Calu3 (cell line): ENCODE data around the gene LAMB4. TPM values are rescaled to one million over a fixed set of nuclear protein-coding genes. Genes with fewer than 3 reads are reported as not detected.

Source experiments
- BruUV-seq: library from RNA; stranded (reverse); fragments of 400-500 nt; replicated peaks from 2 replicates; lab custom pipeline; 2021; lab: Mats Ljungman, UMichigan
- CTCF ChIA-PET: fragments of 300-600 bp; sonication (Branson Sonifier 250); formaldehyde crosslinking; loops from one replicate; lab custom pipeline; 2022; ENCODE audit warnings: antibody characterized with exemption; lab: Charles Lee
- DNase-seq: peaks from one replicate; pipeline ENCODE4 v3.0.0; 2022
- H3K27ac Mint-ChIP-seq: one replicate; pipeline ENCODE4 v1.8.0; 2022; ENCODE audit warnings: mixed read lengths; ENCODE audit not compliant: unreplicated experiment
- H3K27me3 Mint-ChIP-seq: one replicate; pipeline ENCODE4 v1.8.0; 2022; ENCODE audit warnings: mixed read lengths; ENCODE audit not compliant: unreplicated experiment
- H3K36me3 Mint-ChIP-seq: one replicate; pipeline ENCODE4 v1.8.0; 2022; ENCODE audit warnings: mild to moderate bottlenecking, moderate library complexity, mixed read lengths; ENCODE audit not compliant: insufficient read depth, unreplicated experiment
- H3K4me1 Mint-ChIP-seq: one replicate; pipeline ENCODE4 v1.8.0; 2022; ENCODE audit warnings: mild to moderate bottlenecking, low read depth, mixed read lengths; ENCODE audit not compliant: unreplicated experiment
- H3K4me3 Mint-ChIP-seq: one replicate; pipeline ENCODE4 v1.8.0; 2022; ENCODE audit warnings: mild to moderate bottlenecking, low read depth, moderate library complexity, mixed read lengths; ENCODE audit not compliant: unreplicated experiment
- H3K9me3 Mint-ChIP-seq: one replicate; pipeline ENCODE4 v1.8.0; 2022; ENCODE audit warnings: low read depth, mixed read lengths; ENCODE audit not compliant: unreplicated experiment
- CTCF ChIP-seq: fragments of 200-600 bp; IDR thresholded peaks from one replicate; pipeline ENCODE4 v1.8.0; 2022; ENCODE audit warnings: antibody characterized with exemption; ENCODE audit not compliant: unreplicated experiment
- intact Hi-C: fragments of 100-400 bp; cut with micrococcal nuclease; formaldehyde crosslinking; loops from one replicate; pipeline ENCODE4 v1.10.0; 2022; ENCODE audit not compliant: unreplicated experiment
- total RNA-seq: library from RNA; stranded (reverse); gene quantifications from 2 replicates; pipeline ENCODE4 v1.2.3, GENCODE V29; 2022

LAMB4 gene
- total RNA-seq, 1 experiment from 2014 or later: not detected

- no peaks in the 10 kb centered on the region for H3K27me3 Mint-ChIP-seq
- no peak overlapping the region for H3K27ac Mint-ChIP-seq
- H3K4me3 Mint-ChIP-seq: no peak overlapping the region
- no peaks in the 10 kb centered on the region for H3K4me1 Mint-ChIP-seq
- CTCF ChIA-PET: no interaction called here
- intact Hi-C loops: no loop called here
- DNase-seq: no peak
- no peaks in the 10 kb centered on the region for H3K9me3 Mint-ChIP-seq
- H3K36me3 Mint-ChIP-seq: no peaks in the 10 kb centered on the region
- BruUV-seq: no TSS peak
- TF ChIP-seq CTCF: no peak
These were observed 8.8 kb upstream of the LAMB4 start for GRCh38 chr7:108138911-108139310.

DNA sequence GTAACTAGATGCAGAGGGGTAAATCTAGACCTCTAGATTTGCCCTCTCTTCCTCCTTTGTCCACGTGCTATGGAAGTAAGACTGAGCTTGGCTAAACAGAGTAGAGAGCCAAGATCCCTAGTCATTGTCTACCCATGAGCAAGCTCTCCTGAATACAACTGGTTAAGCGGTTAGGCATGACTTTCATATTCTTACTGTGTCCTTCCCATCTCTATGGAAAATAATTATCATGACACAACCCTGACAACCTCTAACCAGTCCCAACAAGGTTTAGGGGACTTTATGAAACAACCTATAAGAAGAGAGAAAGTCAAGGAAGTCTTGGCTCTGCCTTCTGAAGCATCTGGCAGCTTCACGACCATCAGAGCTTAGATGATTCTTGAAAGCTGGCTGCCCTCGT, 7.8 kb upstream of the LAMB4 start:
- intact Hi-C loops: no loop called here
- DNase-seq: no peak
- Mint-ChIP-seq H3K27ac (no peak overlapping the region), H3K36me3 (no peaks in the 10 kb centered on the region), H3K4me3 (no peak overlapping the region), H3K9me3 (no peaks in the 10 kb centered on the region), H3K4me1 (no peaks in the 10 kb centered on the region), H3K27me3 (no peaks in the 10 kb centered on the region)
- BruUV-seq: no TSS peak
- TF ChIP-seq CTCF: no peak
- CTCF ChIA-PET: no interaction called here

GRCh38 chr7:108137040-108137439, 6.9 kb upstream of the LAMB4 start:
- Mint-ChIP-seq H3K4me1 (no peaks in the 10 kb centered on the region), H3K27ac (no peak overlapping the region), H3K27me3 (no peaks in the 10 kb centered on the region), H3K4me3 (no peak overlapping the region), H3K36me3 (no peaks in the 10 kb centered on the region), H3K9me3 (no peaks in the 10 kb centered on the region)
- no TSS peak for BruUV-seq
- intact Hi-C loops: no loop called here
- no peak for DNase-seq
- CTCF ChIA-PET: no interaction called here
- TF ChIP-seq CTCF: no peak

GRCh38 chr7:108136191-108136688, 6.1 kb upstream of the LAMB4 start:
- no peak overlapping the region for H3K4me3 Mint-ChIP-seq
- H3K4me1 Mint-ChIP-seq: no peaks in the 10 kb centered on the region
- intact Hi-C loops: no loop called here
- no peak for DNase-seq
- CTCF ChIA-PET: no interaction called here
- H3K36me3 Mint-ChIP-seq: no peaks in the 10 kb centered on the region
- no peak overlapping the region for H3K27ac Mint-ChIP-seq
- no TSS peak for BruUV-seq
- TF ChIP-seq CTCF: no peak
- H3K27me3 Mint-ChIP-seq: no peaks in the 10 kb centered on the region
- H3K9me3 Mint-ChIP-seq: no peaks in the 10 kb centered on the region
